CD14-positive monocyte (primary cell): ENCODE data around the gene TICRR. TPM values are rescaled to one million over a fixed set of nuclear protein-coding genes. Genes with fewer than 3 reads are reported as not detected.
A peak's percentile ranks its signal among the peaks of the same experiment; 100 is the strongest.

Experiments used
- DNase-seq, 3 donors: peaks; one replicate each; pipeline ENCODE4 v3.0.0-alpha.2; 2011 to 2022
- H2AFZ ChIP-seq: 2 replicates; pipeline ENCODE4 v1.6.0; 2012; ENCODE audit warnings: mild to moderate bottlenecking, low read depth, low read length, inconsistent platforms; ENCODE audit not compliant: insufficient read depth, poor library complexity, severe bottlenecking
- H3K27ac ChIP-seq, 2 donors: 1 replicate in 1 of 2; 2 replicates in 1 of 2; pipeline ENCODE4 v1.5.1; 2012 to 2013; ENCODE audit warnings: low read length in 2 of 2, control low read depth in 1 of 2, inconsistent platforms in 1 of 2, low read depth in 1 of 2, mild to moderate bottlenecking in 1 of 2
- H3K27me3 ChIP-seq, 2 donors: one replicate each; pipeline versions ENCODE4 v1.6.0 to v1.6.1; 2011 to 2013; ENCODE audit warnings: low read length in 2 of 2; ENCODE audit not compliant: control insufficient read depth in 2 of 2, insufficient read depth in 2 of 2
- H3K36me3 ChIP-seq, 2 donors: replicated peaks in 1 of 2; 1 replicate in 1 of 2; 2 replicates in 1 of 2; pipeline versions ENCODE4 v1.5.1 to v1.6.1; 2012 to 2013; ENCODE audit warnings: low read length in 2 of 2, control low read depth in 1 of 2, inconsistent platforms in 1 of 2, mild to moderate bottlenecking in 1 of 2; ENCODE audit not compliant: insufficient read depth in 2 of 2, control insufficient read depth in 1 of 2
- H3K4me1 ChIP-seq, 2 donors: 1 replicate in 1 of 2; 2 replicates in 1 of 2; pipeline versions ENCODE4 v1.5.1 to v1.6.1; 2012 to 2013; ENCODE audit warnings: low read length in 2 of 2, control low read depth in 1 of 2, inconsistent platforms in 1 of 2, mild to moderate bottlenecking in 1 of 2, moderate library complexity in 1 of 2; ENCODE audit not compliant: insufficient read depth in 2 of 2, control insufficient read depth in 1 of 2
- H3K4me2 ChIP-seq: replicated peaks from 2 replicates; pipeline ENCODE3; 2012; ENCODE audit warnings: low read length, moderate library complexity, mild to moderate bottlenecking; ENCODE audit not compliant: poor library complexity, severe bottlenecking; ENCODE audit errors: extremely low read depth
- H3K4me3 ChIP-seq, 3 experiments: fragments of 200-600 bp in 1 of 3; sonication (generic) in 1 of 3; replicated peaks in 1 of 3; 1 replicate in 2 of 3; 2 replicates in 1 of 3; pipeline ENCODE4 v1.5.1; 2011 to 2013; ENCODE audit warnings: low read length in 3 of 3, mild to moderate bottlenecking in 3 of 3, control low read depth in 2 of 3, low read depth in 2 of 3, inconsistent platforms in 1 of 3, moderate library complexity in 1 of 3
- H3K79me2 ChIP-seq: 2 replicates; pipeline ENCODE4 v1.6.0; 2012; ENCODE audit warnings: mild to moderate bottlenecking, control low read depth, inconsistent platforms, low read length, moderate library complexity; ENCODE audit not compliant: insufficient read depth
- H3K9ac ChIP-seq: 2 replicates; pipeline ENCODE4 v1.6.0; 2017; ENCODE audit warnings: low read length, mild to moderate bottlenecking; ENCODE audit not compliant: insufficient read depth, poor library complexity, severe bottlenecking
- H3K9me3 ChIP-seq, 2 donors: replicated peaks in 1 of 2; 1 replicate in 1 of 2; 2 replicates in 1 of 2; pipeline versions ENCODE4 v1.5.1 to v1.6.1; 2012 to 2013; ENCODE audit warnings: low read length in 2 of 2, control low read depth in 1 of 2; ENCODE audit not compliant: control insufficient read depth in 1 of 2, insufficient read depth in 1 of 2
- H4K20me1 ChIP-seq: 2 replicates; pipeline ENCODE4 v1.6.0; 2012; ENCODE audit warnings: mild to moderate bottlenecking, low read length, control low read depth, moderate library complexity; ENCODE audit not compliant: insufficient read depth
- H3K27ac Mint-ChIP-seq, 7 donors: one replicate each; pipeline ENCODE4 v1.8.0; 2020; ENCODE audit warnings: mild to moderate bottlenecking in 7 of 7, mixed read lengths in 7 of 7, moderate library complexity in 6 of 7, inconsistent platforms in 2 of 7
- H3K27me3 Mint-ChIP-seq, 3 donors: one replicate each; pipeline ENCODE4 v1.8.0; 2021 to 2022; ENCODE audit warnings: low read depth in 3 of 3, mild to moderate bottlenecking in 3 of 3, mixed read lengths in 3 of 3, moderate library complexity in 3 of 3, inconsistent platforms in 1 of 3
- H3K36me3 Mint-ChIP-seq, 2 donors: one replicate each; pipeline ENCODE4 v1.8.0; 2020; ENCODE audit warnings: mixed read lengths in 2 of 2, inconsistent platforms in 1 of 2, mild to moderate bottlenecking in 1 of 2
- H3K4me1 Mint-ChIP-seq: one replicate; pipeline ENCODE4 v1.8.0; 2020; ENCODE audit warnings: mild to moderate bottlenecking, mixed read lengths
- H3K4me3 Mint-ChIP-seq, 2 donors: one replicate each; pipeline ENCODE4 v1.8.0; 2020; ENCODE audit warnings: mild to moderate bottlenecking in 2 of 2, mixed read lengths in 2 of 2, moderate library complexity in 1 of 2
- H3K9me3 Mint-ChIP-seq, 7 donors: one replicate each; pipeline ENCODE4 v1.8.0; 2020 to 2022; ENCODE audit warnings: mixed read lengths in 7 of 7, mild to moderate bottlenecking in 6 of 7, moderate library complexity in 6 of 7, inconsistent platforms in 2 of 7
- WGBS: methylation state at CpG from one replicate; pipeline ENCODE4 v1.1.5; 2013; ENCODE audit warnings: missing lambda C conversion rate; ENCODE audit not compliant: insufficient coverage; 5-methylcytosine and 5-hydroxymethylcytosine counted together
- intact Hi-C, 2 donors: fragments of 100-400 bp; cut with micrococcal nuclease; formaldehyde crosslinking; loops; one replicate each; pipeline versions ENCODE4 v1.15.0 to v1.15.1; 2023
- polyA plus RNA-seq, 3 donors: library from polyadenylated mRNA; depleted of rRNA in 1 of 3; unstranded in 2 of 3; stranded (reverse) in 1 of 3; fragments of 300-500 nt in 2 of 3; fragments of >200 nt in 1 of 3; fragmentation: Illumina TruSeq in 2 of 3; gene quantifications; 1 replicate in 2 of 3; 2 replicates in 1 of 3; pipeline ENCODE4 v1.2.3, GENCODE V29; 2012 to 2021
- TF ChIP-seq, protein P1 (sequence below): fragments of 200-600 bp; IDR thresholded peaks from one replicate; pipeline ENCODE4 v1.8.0; 2022; ENCODE audit warnings: antibody characterized with exemption, mild to moderate bottlenecking

TICRR gene
- polyA plus RNA-seq, 3 donors = not detected

DNA sequence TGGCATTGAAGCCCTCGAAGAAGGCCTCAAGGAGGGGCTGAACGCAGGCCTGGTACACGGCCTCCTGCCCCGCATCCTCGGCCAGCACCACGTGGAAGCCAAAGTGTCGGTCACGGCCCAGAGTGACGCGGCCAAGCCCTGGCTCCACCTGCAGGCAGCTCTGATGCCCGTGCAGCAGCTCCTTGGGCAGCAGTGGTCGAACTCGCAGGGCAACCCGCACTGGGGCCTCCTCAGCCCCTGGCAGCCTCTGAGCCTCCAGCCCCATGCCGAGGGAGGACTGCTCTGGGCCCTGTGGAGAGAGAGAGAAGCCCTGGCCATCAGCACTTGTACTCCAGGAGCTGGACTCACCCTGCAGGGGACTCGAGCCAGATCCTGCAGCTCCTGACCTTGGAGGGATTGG, 77.4 kb downstream of the TICRR start:
- no peaks in the 10 kb centered on the region for H3K36me3 ChIP-seq
- H3K9me3 Mint-ChIP-seq = peaks cover 2 to 11% (median 9%) of the 10 kb centered on the region in 7 donors
- TF ChIP-seq, protein P1, sequence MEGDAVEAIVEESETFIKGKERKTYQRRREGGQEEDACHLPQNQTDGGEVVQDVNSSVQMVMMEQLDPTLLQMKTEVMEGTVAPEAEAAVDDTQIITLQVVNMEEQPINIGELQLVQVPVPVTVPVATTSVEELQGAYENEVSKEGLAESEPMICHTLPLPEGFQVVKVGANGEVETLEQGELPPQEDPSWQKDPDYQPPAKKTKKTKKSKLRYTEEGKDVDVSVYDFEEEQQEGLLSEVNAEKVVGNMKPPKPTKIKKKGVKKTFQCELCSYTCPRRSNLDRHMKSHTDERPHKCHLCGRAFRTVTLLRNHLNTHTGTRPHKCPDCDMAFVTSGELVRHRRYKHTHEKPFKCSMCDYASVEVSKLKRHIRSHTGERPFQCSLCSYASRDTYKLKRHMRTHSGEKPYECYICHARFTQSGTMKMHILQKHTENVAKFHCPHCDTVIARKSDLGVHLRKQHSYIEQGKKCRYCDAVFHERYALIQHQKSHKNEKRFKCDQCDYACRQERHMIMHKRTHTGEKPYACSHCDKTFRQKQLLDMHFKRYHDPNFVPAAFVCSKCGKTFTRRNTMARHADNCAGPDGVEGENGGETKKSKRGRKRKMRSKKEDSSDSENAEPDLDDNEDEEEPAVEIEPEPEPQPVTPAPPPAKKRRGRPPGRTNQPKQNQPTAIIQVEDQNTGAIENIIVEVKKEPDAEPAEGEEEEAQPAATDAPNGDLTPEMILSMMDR = no peak
- peaks cover 10% of the 10 kb centered on the region for H3K4me1 Mint-ChIP-seq
- intact Hi-C loops = no loop called here
- no peak overlapping the region for H3K4me2 ChIP-seq
- no peak overlapping the region for H3K4me3 Mint-ChIP-seq
- H3K9ac ChIP-seq = no peak overlapping the region
- no peak overlapping the region for H3K4me3 ChIP-seq
- no peak for DNase-seq
- no peak overlapping the region for H3K27ac Mint-ChIP-seq
- H3K79me2 ChIP-seq = no peaks in the 10 kb centered on the region
- H2AFZ ChIP-seq = no peak overlapping the region
- H3K27me3 ChIP-seq = peaks cover 30 to 36% of the 10 kb centered on the region in 2 donors
- peaks cover 0 to 5% of the 10 kb centered on the region in 2 donors for H3K9me3 ChIP-seq
- H3K4me1 ChIP-seq = peaks cover 7 to 14% of the 10 kb centered on the region in 2 donors
- peaks cover 7 to 15% of the 10 kb centered on the region in 2 donors for H3K36me3 Mint-ChIP-seq
- 87% methylated on average over 14 of the region's 16 CpGs for WGBS
- H3K27ac ChIP-seq = no peak overlapping the region
- peaks cover 28 to 46% (median 44%) of the 10 kb centered on the region in 3 donors for H3K27me3 Mint-ChIP-seq
- no peaks in the 10 kb centered on the region for H4K20me1 ChIP-seq

DNA sequence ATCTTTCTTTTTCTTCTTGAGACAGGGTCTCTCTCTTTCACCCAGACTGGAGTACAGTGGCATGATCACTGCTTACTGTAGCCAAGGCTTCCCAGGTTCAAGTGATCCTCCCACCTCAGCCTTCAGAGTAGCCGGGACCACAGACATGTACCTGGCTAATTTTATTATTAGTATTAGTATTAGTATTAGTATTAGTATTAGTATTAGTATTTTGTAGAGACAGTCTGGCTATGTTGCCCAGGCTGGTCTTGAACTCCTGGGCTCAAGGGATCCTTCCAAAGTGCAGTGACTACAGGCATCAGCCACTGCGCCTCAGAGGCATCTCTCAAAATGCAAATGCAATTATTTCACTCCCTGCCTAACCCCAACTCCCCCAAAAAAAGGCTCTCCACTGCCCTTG, 78.3 kb downstream of the TICRR start:
- no peak overlapping the region for H3K4me3 ChIP-seq
- peaks cover 0 to 3% of the 10 kb centered on the region in 2 donors for H3K9me3 ChIP-seq
- peaks cover 7 to 14% of the 10 kb centered on the region in 2 donors for H3K4me1 ChIP-seq
- H2AFZ ChIP-seq = no peak overlapping the region
- Mint-ChIP-seq H3K27ac (no peak overlapping the region), H3K9me3 (peaks cover 0 to 10% (median 7%) of the 10 kb centered on the region in 7 donors), H3K27me3 (peaks cover 28 to 51% (median 44%) of the 10 kb centered on the region in 3 donors), H3K4me1 (peaks cover 10% of the 10 kb centered on the region), H3K4me3 (peak overlapping the region in 1 of 2 donors; percentile 93), H3K36me3 (peaks cover 7 to 15% of the 10 kb centered on the region in 2 donors)
- TF ChIP-seq, protein P1 = no peak
- no peaks in the 10 kb centered on the region for H3K36me3 ChIP-seq
- no peak overlapping the region for H3K9ac ChIP-seq
- no peak overlapping the region for H3K27ac ChIP-seq
- no peak overlapping the region for H3K4me2 ChIP-seq
- DNase-seq = no peak
- intact Hi-C loops = no loop called here
- WGBS = no CpG with 5 or more reads among the region's 2 CpGs
- no peaks in the 10 kb centered on the region for H3K79me2 ChIP-seq
- H4K20me1 ChIP-seq = no peaks in the 10 kb centered on the region
- peaks cover 30 to 36% of the 10 kb centered on the region in 2 donors for H3K27me3 ChIP-seq
